GM12878 (cell line): ENCODE data around the gene GCC2. TPM values are rescaled to one million over a fixed set of nuclear protein-coding genes. Genes with fewer than 3 reads are reported as not detected.

Source experiments
- ATAC-seq: fragments of 200-7000 bp; cut with Tn5 transposase; 3 replicates; pipeline ENCODE4 v1.9.1; 2020; ENCODE audit warnings: mild to moderate bottlenecking, moderate library complexity
- BruUV-seq: library from RNA; stranded (reverse); fragments of 400-500 nt; replicated peaks from 2 replicates; lab custom pipeline; 2021; lab: Mats Ljungman, UMichigan
- CTCF ChIA-PET: fragments of 300-600 bp; sonication (Branson Sonifier 250); formaldehyde crosslinking; extraction: SDS; loops from one replicate; lab custom pipeline; 2021; ENCODE audit warnings: inconsistent platforms; lab: Yijun Ruan, JAX
- POLR2A ChIA-PET: fragments of 350-600 bp; formaldehyde crosslinking; extraction: SDS; loops from one replicate; lab custom pipeline; 2021; ENCODE audit warnings: inconsistent platforms; lab: Charles Lee
- RAD21 ChIA-PET: fragments of 300-600 bp; sonication (Branson Sonifier 250); formaldehyde crosslinking; loops from one replicate; lab custom pipeline; 2023; ENCODE audit warnings: antibody characterized with exemption; ENCODE audit not compliant: unreplicated experiment; lab: Charles Lee
- SMC1A ChIA-PET: fragments of 300-600 bp; sonication (Branson Sonifier 250); formaldehyde crosslinking; loops from one replicate; lab custom pipeline; 2023; ENCODE audit not compliant: unreplicated experiment, uncharacterized antibody; lab: Charles Lee
- DNase-seq: peaks from one replicate; pipeline ENCODE4 v3.0.0-alpha.2; 2011; ENCODE audit warnings: low read depth, low spot score
- FAIRE-seq: peaks from 3 replicates; lab custom pipeline; 2011; peaks lifted over from hg19 to GRCh38; lab: Jason Lieb, UNC
- H2AFZ ChIP-seq: 2 replicates; pipeline ENCODE4 v1.6.0; 2011; ENCODE audit warnings: low read depth, low read length, control low read depth; ENCODE audit not compliant: control insufficient read depth
- H3K27ac ChIP-seq: 2 replicates; pipeline ENCODE4 v1.5.1; 2011; ENCODE audit warnings: control low read depth; ENCODE audit not compliant: control insufficient read depth, insufficient read depth
- H3K27me3 ChIP-seq, 2 experiments: replicated peaks in 1 of 2; 2 replicates each; pipeline versions ENCODE4 v1.6.0 to v1.6.1; 2011; ENCODE audit warnings: low read length in 1 of 2; ENCODE audit not compliant: control insufficient read depth in 2 of 2, insufficient read depth in 2 of 2
- H3K36me3 ChIP-seq, 2 experiments: 2 replicates each; pipeline ENCODE4 v1.5.1; 2011; ENCODE audit warnings: low read length in 1 of 2; ENCODE audit not compliant: control insufficient read depth in 2 of 2, insufficient read depth in 2 of 2
- H3K4me1 ChIP-seq: 2 replicates; pipeline ENCODE4 v1.6.1; 2011; ENCODE audit warnings: mild to moderate bottlenecking, low read length, moderate library complexity, mixed read lengths; ENCODE audit not compliant: control insufficient read depth, insufficient read depth
- H3K4me2 ChIP-seq: 2 replicates; pipeline ENCODE4 v1.6.0; 2011; ENCODE audit warnings: control low read depth; ENCODE audit not compliant: control insufficient read depth, insufficient read depth
- H3K4me3 ChIP-seq: fragments of 200-600 bp; sonication (generic); 2 replicates; pipeline ENCODE4 v1.5.1; 2016
- H3K79me2 ChIP-seq: 2 replicates; pipeline ENCODE4 v1.6.0; 2011; ENCODE audit warnings: low read length; ENCODE audit not compliant: control insufficient read depth, insufficient read depth
- H3K9ac ChIP-seq: 2 replicates; pipeline ENCODE4 v1.8.0; 2011; ENCODE audit warnings: low read length, control low read depth, mixed read lengths; ENCODE audit not compliant: control insufficient read depth, insufficient read depth
- H3K9me3 ChIP-seq: replicated peaks from 3 replicates; pipeline ENCODE4 v1.5.1; 2011; ENCODE audit warnings: mild to moderate bottlenecking, low read length; ENCODE audit not compliant: control insufficient read depth, insufficient read depth
- H4K20me1 ChIP-seq: 2 replicates; pipeline ENCODE4 v1.6.0; 2011; ENCODE audit not compliant: control insufficient read depth, insufficient read depth
- BHLHE40 ChIP-seq, 2 experiments: fragments of 450-650 bp in 1 of 2; IDR thresholded peaks; 2 replicates each; pipeline ENCODE4 v1.6.1; 2011 to 2017; ENCODE audit warnings: low read depth in 2 of 2, borderline replicate concordance in 1 of 2, improper control_type of control experiment in 1 of 2, low read length in 1 of 2, mild to moderate bottlenecking in 1 of 2
- CHD4 ChIP-seq: fragments of 200-600 bp; sonication (generic); IDR thresholded peaks from 2 replicates; pipeline ENCODE4 v1.6.1; 2016; ENCODE audit warnings: mild to moderate bottlenecking
- DPF2 ChIP-seq: fragments of 450-650 bp; IDR thresholded peaks from 2 replicates; pipeline ENCODE4 v1.6.1; 2017; ENCODE audit warnings: mild to moderate bottlenecking
- EED ChIP-seq: sonication (generic); IDR thresholded peaks from 2 replicates; pipeline ENCODE4 v1.6.1; 2016; ENCODE audit warnings: antibody characterized with exemption, low read depth
- EZH2 ChIP-seq: IDR thresholded peaks from 2 replicates; pipeline ENCODE4 v1.6.1; 2012; ENCODE audit warnings: low read depth, mild to moderate bottlenecking, control low read depth, inconsistent platforms, low read length, borderline replicate concordance; ENCODE audit not compliant: control insufficient read depth
- NFYA ChIP-seq: IDR thresholded peaks from 2 replicates; pipeline ENCODE4 v1.6.1; 2011; ENCODE audit warnings: low read depth, mild to moderate bottlenecking, low read length, improper control_type of control experiment, borderline replicate concordance
- RAD51 ChIP-seq: fragments of 450-650 bp; IDR thresholded peaks from 2 replicates; pipeline ENCODE4 v1.6.1; 2016; ENCODE audit warnings: moderate library complexity, mild to moderate bottlenecking, inconsistent platforms
- RB1 ChIP-seq: fragments of 450-650 bp; formaldehyde crosslinking; IDR thresholded peaks from 2 replicates; pipeline ENCODE4 v1.6.1; 2017; ENCODE audit warnings: mild to moderate bottlenecking, borderline replicate concordance
- RBBP5 ChIP-seq: fragments of 200-600 bp; sonication (generic); conservative IDR thresholded peaks from 2 replicates; pipeline ENCODE4 v1.6.1; 2016
- SMAD5 ChIP-seq: IDR thresholded peaks from 2 replicates; pipeline ENCODE4 v1.6.1; 2016; ENCODE audit warnings: antibody characterized with exemption, low read depth
- TAF1 ChIP-seq: IDR thresholded peaks from 2 replicates; pipeline ENCODE4 v1.6.1; 2011; ENCODE audit warnings: mild to moderate bottlenecking, low read depth, low read length, borderline replicate concordance
- TCF7 ChIP-seq: IDR thresholded peaks from 2 replicates; pipeline ENCODE4 v1.6.1; 2014; ENCODE audit warnings: antibody characterized with exemption, borderline replicate concordance
- WGBS: methylation state at CpG from one replicate; pipeline ENCODE4 v1.1.6; 2016; ENCODE audit warnings: low lambda C conversion rate; ENCODE audit not compliant: insufficient replicate concordance, insufficient coverage; ENCODE audit errors: missing lambda C conversion rate; 5-methylcytosine and 5-hydroxymethylcytosine counted together
- in situ Hi-C: fragments of 300-500 bp; cut with MboI; formaldehyde crosslinking; loops from 9 replicates; pipeline ENCODE4 v1.14.3; 2018; ENCODE audit warnings: mixed read lengths
- intact Hi-C: fragments of 100-400 bp; cut with micrococcal nuclease; formaldehyde crosslinking; loops from one replicate; pipeline ENCODE4 v1.14.2; 2022; ENCODE audit not compliant: unreplicated experiment
- polyA plus RNA-seq, 11 experiments: library from polyadenylated mRNA; depleted of rRNA in 4 of 11; unstranded in 6 of 11; stranded (reverse) in 5 of 11; fragments of >200 nt; fragmentation: Nextera tagmentation in 4 of 11; fragmentation: Illumina TruSeq in 1 of 11; extraction: Ambion mirVana in 4 of 11; extraction: Trizol in 1 of 11; gene quantifications; 1 replicate in 1 of 11; 2 replicates in 10 of 11; pipeline versions ENCODE4 v1.2.1 to v1.2.3, GENCODE V29; 2011 to 2016; ENCODE audit warnings: inconsistent platforms in 2 of 11, missing spikeins in 2 of 11, low read depth in 1 of 11
- total RNA-seq, 4 experiments: library from RNA; depleted of rRNA in 3 of 4; stranded (reverse); fragments of >200 nt in 3 of 4; fragmentation: Illumina TruSeq in 1 of 4; extraction: Trizol in 1 of 4; gene quantifications; 2 replicates each; pipeline versions ENCODE4 v1.2.1 to v1.2.3, GENCODE V29; 2013 to 2021
- TF ChIP-seq, protein P1 (sequence below): IDR thresholded peaks from 2 replicates; pipeline ENCODE4 v1.6.1; 2012; ENCODE audit warnings: mild to moderate bottlenecking, low read depth, low read length
- TF ChIP-seq, protein P2 (sequence below): fragments of 450-650 bp; IDR thresholded peaks from 2 replicates; pipeline ENCODE4 v1.6.1; 2018; ENCODE audit warnings: borderline replicate concordance, mild to moderate bottlenecking; ENCODE audit not compliant: partially characterized antibody

GCC2 gene
- total and polyA plus RNA-seq, 10 of the 15 experiments (the other 5 are each of a cell fraction or from before 2014, with no cell fraction given): 11.8 to 35.5 (median 25.4) TPM

GRCh38 chr2:108423502-108424251, 25.3 kb upstream of the GCC2 start (continued):
- TF ChIP-seq, protein P1, sequence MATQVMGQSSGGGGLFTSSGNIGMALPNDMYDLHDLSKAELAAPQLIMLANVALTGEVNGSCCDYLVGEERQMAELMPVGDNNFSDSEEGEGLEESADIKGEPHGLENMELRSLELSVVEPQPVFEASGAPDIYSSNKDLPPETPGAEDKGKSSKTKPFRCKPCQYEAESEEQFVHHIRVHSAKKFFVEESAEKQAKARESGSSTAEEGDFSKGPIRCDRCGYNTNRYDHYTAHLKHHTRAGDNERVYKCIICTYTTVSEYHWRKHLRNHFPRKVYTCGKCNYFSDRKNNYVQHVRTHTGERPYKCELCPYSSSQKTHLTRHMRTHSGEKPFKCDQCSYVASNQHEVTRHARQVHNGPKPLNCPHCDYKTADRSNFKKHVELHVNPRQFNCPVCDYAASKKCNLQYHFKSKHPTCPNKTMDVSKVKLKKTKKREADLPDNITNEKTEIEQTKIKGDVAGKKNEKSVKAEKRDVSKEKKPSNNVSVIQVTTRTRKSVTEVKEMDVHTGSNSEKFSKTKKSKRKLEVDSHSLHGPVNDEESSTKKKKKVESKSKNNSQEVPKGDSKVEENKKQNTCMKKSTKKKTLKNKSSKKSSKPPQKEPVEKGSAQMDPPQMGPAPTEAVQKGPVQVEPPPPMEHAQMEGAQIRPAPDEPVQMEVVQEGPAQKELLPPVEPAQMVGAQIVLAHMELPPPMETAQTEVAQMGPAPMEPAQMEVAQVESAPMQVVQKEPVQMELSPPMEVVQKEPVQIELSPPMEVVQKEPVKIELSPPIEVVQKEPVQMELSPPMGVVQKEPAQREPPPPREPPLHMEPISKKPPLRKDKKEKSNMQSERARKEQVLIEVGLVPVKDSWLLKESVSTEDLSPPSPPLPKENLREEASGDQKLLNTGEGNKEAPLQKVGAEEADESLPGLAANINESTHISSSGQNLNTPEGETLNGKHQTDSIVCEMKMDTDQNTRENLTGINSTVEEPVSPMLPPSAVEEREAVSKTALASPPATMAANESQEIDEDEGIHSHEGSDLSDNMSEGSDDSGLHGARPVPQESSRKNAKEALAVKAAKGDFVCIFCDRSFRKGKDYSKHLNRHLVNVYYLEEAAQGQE: no peak

DNA sequence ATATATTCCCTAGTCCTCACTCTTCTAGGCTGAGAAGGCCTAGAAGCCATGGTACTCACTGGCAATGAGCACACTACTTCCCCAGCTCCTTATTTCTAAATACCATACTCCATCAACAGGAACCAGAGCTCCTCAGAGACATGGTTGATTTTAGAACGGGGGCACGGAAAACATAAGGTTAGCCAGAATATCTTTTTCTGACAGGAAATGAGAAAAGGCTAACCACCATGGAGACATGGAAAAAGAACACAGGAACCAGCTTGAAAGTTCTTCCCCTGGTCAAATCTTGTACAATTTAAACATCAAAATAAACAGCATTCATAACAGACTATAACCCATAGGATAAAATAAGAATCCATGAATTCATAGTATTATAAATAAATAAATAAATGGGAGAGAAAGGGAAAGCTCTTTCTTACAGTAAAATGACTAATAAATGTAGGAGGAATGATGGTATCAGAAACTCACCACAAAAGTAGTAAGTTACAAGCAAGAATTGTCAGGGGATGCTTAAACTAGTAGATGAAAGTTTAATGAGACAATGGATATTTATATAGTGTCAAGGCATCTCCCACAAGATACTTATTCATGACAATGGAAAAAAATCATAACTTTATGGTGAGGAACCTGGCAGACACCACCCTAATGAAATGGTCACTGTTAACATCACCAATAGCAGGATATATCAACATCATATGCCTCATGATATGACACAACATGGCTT, 20.6 kb upstream of the GCC2 start:
- no peaks in the 10 kb centered on the region for H3K36me3 ChIP-seq
- H3K9ac ChIP-seq: no peak overlapping the region
- intact Hi-C loops: no loop called here
- no peak overlapping the region for H3K4me2 ChIP-seq
- no peaks in the 10 kb centered on the region for H3K4me1 ChIP-seq
- POLR2A ChIA-PET: no interaction called here
- ATAC-seq (no peak), DNase-seq (no peak), FAIRE-seq (no peak)
- CTCF ChIA-PET: no interaction called here
- H3K27ac ChIP-seq: no peak overlapping the region
- H3K27me3 ChIP-seq: no peaks in the 10 kb centered on the region
- no peaks in the 10 kb centered on the region for H3K79me2 ChIP-seq
- H4K20me1 ChIP-seq: no peaks in the 10 kb centered on the region
- in situ Hi-C loops: no loop called here
- no peaks in the 10 kb centered on the region for H3K9me3 ChIP-seq
- SMC1A ChIA-PET: interaction anchor here (0.6 to 1.2 kb wide), 3 partner anchors 21 to 94 kb away, joined by 3 to 4 read pairs (median 3); no protein-coding TSS in a partner anchor
- no peak overlapping the region for H3K4me3 ChIP-seq
- RAD21 ChIA-PET: no interaction called here
- BruUV-seq: no TSS peak
- WGBS: 98% methylated on average over 2 of the region's 2 CpGs
- H2AFZ ChIP-seq: no peak overlapping the region
- TF ChIP-seq EZH2 (no peak), EED (no peak), RB1 (no peak), RBBP5 (no peak), NFYA (no peak), CHD4 (no peak), BHLHE40 (IDR thresholded peaks at IDR 0.05; ENCODE audit: borderline replicate concordance in 1 of 2, low read depth in 2 of 2, low read length in 1 of 2) (no peak), TCF7 (no peak), RAD51 (no peak), SMAD5 (no peak), TAF1 (no peak), DPF2 (no peak)
- TF ChIP-seq, protein P2, sequence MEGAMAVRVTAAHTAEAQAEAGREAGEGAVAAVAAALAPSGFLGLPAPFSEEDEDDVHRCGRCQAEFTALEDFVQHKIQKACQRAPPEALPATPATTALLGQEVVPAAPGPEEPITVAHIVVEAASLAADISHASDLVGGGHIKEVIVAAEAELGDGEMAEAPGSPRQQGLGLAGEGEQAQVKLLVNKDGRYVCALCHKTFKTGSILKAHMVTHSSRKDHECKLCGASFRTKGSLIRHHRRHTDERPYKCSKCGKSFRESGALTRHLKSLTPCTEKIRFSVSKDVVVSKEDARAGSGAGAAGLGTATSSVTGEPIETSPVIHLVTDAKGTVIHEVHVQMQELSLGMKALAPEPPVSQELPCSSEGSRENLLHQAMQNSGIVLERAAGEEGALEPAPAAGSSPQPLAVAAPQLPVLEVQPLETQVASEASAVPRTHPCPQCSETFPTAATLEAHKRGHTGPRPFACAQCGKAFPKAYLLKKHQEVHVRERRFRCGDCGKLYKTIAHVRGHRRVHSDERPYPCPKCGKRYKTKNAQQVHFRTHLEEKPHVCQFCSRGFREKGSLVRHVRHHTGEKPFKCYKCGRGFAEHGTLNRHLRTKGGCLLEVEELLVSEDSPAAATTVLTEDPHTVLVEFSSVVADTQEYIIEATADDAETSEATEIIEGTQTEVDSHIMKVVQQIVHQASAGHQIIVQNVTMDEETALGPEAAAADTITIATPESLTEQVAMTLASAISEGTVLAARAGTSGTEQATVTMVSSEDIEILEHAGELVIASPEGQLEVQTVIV: no peak
